SU-DHL-6 (cell line): ENCODE results near the gene FAM47E.

Source experiments
- H2AFZ ChIP-seq: fragments of 200-600 bp; sonication (generic); 2 replicates; pipeline ENCODE4 v1.6.1; 2014; ENCODE audit warnings: low read depth, mild to moderate bottlenecking, moderate library complexity, mixed read lengths, antibody characterized with exemption, low read length; ENCODE audit not compliant: severe bottlenecking
- H3F3A ChIP-seq: fragments of 200-600 bp; shearing (Covaris generic); 2 replicates; pipeline ENCODE4 v1.6.0; 2016; ENCODE audit warnings: antibody characterized with exemption, mild to moderate bottlenecking; ENCODE audit not compliant: insufficient read depth
- H3K27ac ChIP-seq: fragments of 200-600 bp; sonication (generic); 2 replicates; pipeline ENCODE4 v1.5.1; 2016; ENCODE audit warnings: low read depth, mild to moderate bottlenecking, low read length, moderate library complexity, mixed read lengths
- H3K27me3 ChIP-seq: fragments of 200-600 bp; sonication (generic), shearing (Covaris generic); 2 replicates; pipeline ENCODE4 v1.6.0; 2014; ENCODE audit warnings: mild to moderate bottlenecking, low read length
- H3K36me3 ChIP-seq: fragments of 200-600 bp; sonication (generic); 2 replicates; pipeline ENCODE4 v1.6.1; 2014; ENCODE audit warnings: mild to moderate bottlenecking, low read length, mixed read lengths
- H3K4me2 ChIP-seq: fragments of 300-600, 200-600 bp; shearing (Covaris generic), sonication (generic); 2 replicates; pipeline ENCODE4 v1.6.0; 2014; ENCODE audit warnings: low read length, low read depth, mild to moderate bottlenecking; ENCODE audit not compliant: poor library complexity, severe bottlenecking
- H3K4me3 ChIP-seq: fragments of 200-600 bp; sonication (generic); 2 replicates; pipeline ENCODE4 v1.5.1; 2014; ENCODE audit warnings: antibody characterized with exemption, low read length, mild to moderate bottlenecking, mixed read lengths; ENCODE audit not compliant: insufficient read depth, poor library complexity, severe bottlenecking
- H3K79me2 ChIP-seq: fragments of 200-600 bp; sonication (generic); 2 replicates; pipeline ENCODE4 v1.6.1; 2014; ENCODE audit warnings: mild to moderate bottlenecking, low read length, moderate library complexity; ENCODE audit not compliant: insufficient read depth
- H3K9ac ChIP-seq: fragments of 200-600 bp; sonication (generic); 2 replicates; pipeline ENCODE4 v1.7.0; 2014; ENCODE audit warnings: mild to moderate bottlenecking, low read length
- H3K9me2 ChIP-seq: fragments of 200-600 bp; sonication (generic); replicated peaks from 2 replicates; pipeline ENCODE4 v1.6.1; 2014; ENCODE audit warnings: low read length; ENCODE audit not compliant: insufficient read depth
- H3K9me3 ChIP-seq: fragments of 200-600 bp; sonication (generic); 2 replicates; pipeline ENCODE4 v1.6.1; 2014; ENCODE audit warnings: low read length, mixed read lengths; ENCODE audit not compliant: insufficient read depth
- H4K20me1 ChIP-seq: fragments of 200-600 bp; sonication (generic); 2 replicates; pipeline ENCODE4 v1.6.1; 2014; ENCODE audit warnings: low read depth, mild to moderate bottlenecking, antibody characterized with exemption, low read length, moderate library complexity, mixed read lengths
- CTCF ChIP-seq: fragments of 200-600 bp; sonication (generic); IDR thresholded peaks from one replicate; pipeline ENCODE4 v1.5.1; 2017; ENCODE audit warnings: antibody characterized with exemption, mild to moderate bottlenecking, low read length, moderate library complexity; ENCODE audit not compliant: insufficient read depth, poor library complexity, severe bottlenecking
- EZH2phosphoT487 ChIP-seq: fragments of 200-600 bp; sonication (generic), shearing (Covaris generic); conservative IDR thresholded peaks from 2 replicates; pipeline ENCODE4 v1.6.1; 2018; ENCODE audit warnings: mild to moderate bottlenecking, antibody characterized with exemption, low read length, moderate library complexity, mixed read lengths

Gene FAM47E

GRCh38 chr4:76322236-76322635 is 70.7 kb downstream of the FAM47E start:
- no peaks in the 10 kb centered on the region for H3K36me3 ChIP-seq
- no peak overlapping the region for H3K4me3 ChIP-seq
- H3K9me3 ChIP-seq = no peaks in the 10 kb centered on the region
- no peak for TF ChIP-seq CTCF
- H4K20me1 ChIP-seq = no peaks in the 10 kb centered on the region
- H3F3A ChIP-seq = no peaks in the 10 kb centered on the region
- no peak overlapping the region for H2AFZ ChIP-seq
- no peaks in the 10 kb centered on the region for H3K9me2 ChIP-seq
- no peaks in the 10 kb centered on the region for H3K79me2 ChIP-seq
- no peak overlapping the region for H3K27ac ChIP-seq
- H3K27me3 ChIP-seq = no peaks in the 10 kb centered on the region
- H3K4me2 ChIP-seq = no peak overlapping the region
- no peak overlapping the region for H3K9ac ChIP-seq

DNA sequence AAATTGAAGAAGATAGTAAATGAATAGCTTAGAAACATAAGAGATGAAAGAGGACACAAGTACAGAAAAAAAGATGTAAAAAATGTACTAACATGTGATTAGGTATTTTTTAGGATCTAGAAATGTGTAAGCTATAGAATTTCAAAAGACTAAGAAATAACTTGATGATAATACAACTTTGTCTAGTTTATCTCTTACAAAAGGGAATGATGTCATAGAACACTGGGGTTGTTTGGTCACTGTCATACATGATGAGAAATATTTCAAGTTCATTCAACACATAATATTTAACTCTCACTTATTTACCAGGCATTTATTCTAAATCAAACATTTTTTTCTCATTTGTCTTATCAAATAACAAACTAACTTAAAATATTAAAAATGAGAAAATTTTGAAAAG is 73.6 kb downstream of the FAM47E start:
- Histone ChIP-seq H3K9me2 (no peaks in the 10 kb centered on the region), H3K27ac (no peak overlapping the region), H3F3A (no peaks in the 10 kb centered on the region), H3K27me3 (no peaks in the 10 kb centered on the region), H3K36me3 (no peaks in the 10 kb centered on the region), H4K20me1 (no peaks in the 10 kb centered on the region), H3K4me3 (no peak overlapping the region), H3K9ac (no peak overlapping the region), H2AFZ (no peak overlapping the region), H3K79me2 (no peaks in the 10 kb centered on the region), H3K9me3 (no peaks in the 10 kb centered on the region), H3K4me2 (no peak overlapping the region)
- TF ChIP-seq EZH2phosphoT487 = no peak
- TF ChIP-seq CTCF = no peak

- no peaks in the 10 kb centered on the region for H3K36me3 ChIP-seq
- H3K27me3 ChIP-seq = no peaks in the 10 kb centered on the region
- TF ChIP-seq EZH2phosphoT487 (no peak), CTCF (no peak)
- no peak overlapping the region for H3K9ac ChIP-seq
- no peaks in the 10 kb centered on the region for H3K79me2 ChIP-seq
- H3K4me2 ChIP-seq = no peak overlapping the region
- H4K20me1 ChIP-seq = no peaks in the 10 kb centered on the region
- H2AFZ ChIP-seq = no peak overlapping the region
- H3K4me3 ChIP-seq = no peak overlapping the region
- no peaks in the 10 kb centered on the region for H3F3A ChIP-seq
- H3K9me3 ChIP-seq = no peaks in the 10 kb centered on the region
- H3K27ac ChIP-seq = no peak overlapping the region
- no peaks in the 10 kb centered on the region for H3K9me2 ChIP-seq
Measured at GRCh38 chr4:76326515-76326914, 75.0 kb downstream of the FAM47E start.
